Right renal pelvis (tissue), 4 donors: ENCODE data around the gene TIMM44. TPM values are rescaled to one million over a fixed set of nuclear protein-coding genes. Genes with fewer than 3 reads are reported as not detected.
"Not testable (repeated sequence)": the region's sequence is repeated elsewhere in the genome, so short reads cannot be mapped to it uniquely, and the experiment has no call there.

ENCODE experiments used
- DNase-seq, 4 donors: peaks; one replicate each; pipeline ENCODE4 v3.0.0-alpha.2; 2013; ENCODE audit warnings: low read depth in 4 of 4, low spot score in 3 of 4, missing footprints in 1 of 4
- polyA plus RNA-seq, 4 donors: library from polyadenylated mRNA; unstranded; fragments of 120-200 nt; gene quantifications; one replicate each; pipeline ENCODE4 v1.2.1, GENCODE V29; 2013; ENCODE audit not compliant: insufficient read length in 4 of 4

Gene TIMM44
- polyA plus RNA-seq, 4 donors: 36.2 to 50.2 (median 37.9) TPM

DNA sequence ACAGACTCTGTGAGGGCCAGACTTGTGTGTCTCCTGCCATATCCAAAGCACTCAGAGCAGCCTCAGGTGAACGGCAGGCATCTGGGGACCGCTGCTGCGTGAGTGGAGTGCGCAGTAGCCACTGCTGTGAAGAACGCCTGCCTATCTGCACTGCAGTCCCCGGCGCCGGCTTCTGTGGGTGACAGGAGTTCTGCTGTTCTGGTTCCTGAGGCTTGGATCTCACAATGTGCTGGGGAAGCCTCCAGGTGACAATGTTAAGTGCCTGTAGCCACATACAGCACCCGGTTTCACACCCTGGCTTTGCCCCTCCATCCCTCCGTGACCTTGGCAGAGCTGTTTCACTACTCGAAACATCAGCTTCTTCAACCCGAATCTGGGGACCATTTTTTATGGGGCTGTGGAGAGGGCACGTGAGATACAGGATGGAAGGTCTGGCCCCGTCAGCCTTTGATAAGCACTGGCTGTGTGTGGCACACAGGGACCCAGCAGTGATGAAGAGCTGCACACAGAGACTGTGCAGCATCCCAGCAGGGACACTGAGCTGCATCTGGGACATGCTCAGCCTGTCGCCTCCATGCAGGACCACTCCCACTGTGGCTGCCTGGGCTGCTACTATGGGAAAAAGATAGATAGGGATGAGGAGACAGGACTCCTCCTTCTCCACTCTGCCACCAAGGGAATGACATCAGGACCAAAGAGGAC is 33.7 kb upstream of the TIMM44 start:
- no peak for DNase-seq

DNA sequence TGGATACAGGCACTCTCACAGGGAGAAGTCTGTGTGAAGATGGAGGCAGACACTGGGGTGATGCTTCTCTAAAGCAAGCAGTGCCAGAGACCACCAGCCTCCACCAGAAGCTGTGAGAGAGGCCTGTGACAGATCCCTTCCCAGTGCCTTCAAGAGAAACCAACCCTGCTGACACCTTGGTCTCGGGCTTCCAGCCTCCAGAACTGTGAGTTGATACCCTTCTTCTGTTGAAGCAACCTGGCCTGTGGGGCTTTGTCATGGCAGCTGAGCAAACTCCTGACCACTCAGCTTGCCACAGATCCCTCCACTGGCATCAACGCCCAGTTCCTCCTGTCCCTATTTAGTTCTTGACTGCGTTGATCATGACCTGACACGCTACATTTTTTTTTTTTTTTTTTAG is 33.0 kb upstream of the TIMM44 start:
- DNase-seq: no peak

DNA sequence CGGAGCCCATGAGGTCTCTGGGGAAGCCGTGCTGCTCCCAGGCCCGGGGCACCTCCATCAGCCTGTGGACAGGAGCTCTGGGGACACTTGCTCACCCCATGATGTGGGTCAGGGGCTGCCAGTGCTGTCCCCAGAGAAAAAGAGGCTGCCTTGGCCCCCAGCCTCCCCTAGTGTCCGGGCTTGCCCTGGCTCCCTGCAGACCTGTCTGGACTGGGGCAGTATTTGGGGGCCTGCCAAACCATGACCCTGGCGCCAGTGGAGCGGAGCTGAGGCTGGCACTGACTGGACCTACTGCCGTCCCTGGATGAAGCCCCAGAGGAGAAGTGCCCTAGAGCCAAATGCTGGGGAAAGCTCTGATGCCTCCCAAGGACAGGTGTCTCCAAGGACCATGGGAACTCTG is 31.6 kb upstream of the TIMM44 start:
- no peak for DNase-seq

DNA sequence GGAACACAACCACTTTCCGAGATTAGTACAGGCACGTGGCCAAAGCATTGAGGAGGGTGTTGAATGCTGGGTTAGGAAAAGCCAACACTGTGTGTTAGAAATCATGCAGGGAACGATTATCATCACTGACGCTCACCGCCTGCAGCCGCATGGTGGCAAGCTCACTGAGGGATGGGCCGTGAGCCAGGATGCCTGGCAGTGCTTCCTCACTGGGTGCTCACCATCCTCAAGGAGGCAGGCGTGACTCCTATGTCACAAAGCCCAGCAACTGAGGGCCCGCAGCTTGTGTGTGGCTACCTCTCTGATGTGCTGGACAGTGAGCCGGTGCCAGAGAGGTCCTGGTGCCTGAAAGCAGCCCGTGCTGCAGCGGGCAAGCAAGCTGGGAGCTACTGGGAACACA is 30.4 kb upstream of the TIMM44 start:
- no peak for DNase-seq

DNA sequence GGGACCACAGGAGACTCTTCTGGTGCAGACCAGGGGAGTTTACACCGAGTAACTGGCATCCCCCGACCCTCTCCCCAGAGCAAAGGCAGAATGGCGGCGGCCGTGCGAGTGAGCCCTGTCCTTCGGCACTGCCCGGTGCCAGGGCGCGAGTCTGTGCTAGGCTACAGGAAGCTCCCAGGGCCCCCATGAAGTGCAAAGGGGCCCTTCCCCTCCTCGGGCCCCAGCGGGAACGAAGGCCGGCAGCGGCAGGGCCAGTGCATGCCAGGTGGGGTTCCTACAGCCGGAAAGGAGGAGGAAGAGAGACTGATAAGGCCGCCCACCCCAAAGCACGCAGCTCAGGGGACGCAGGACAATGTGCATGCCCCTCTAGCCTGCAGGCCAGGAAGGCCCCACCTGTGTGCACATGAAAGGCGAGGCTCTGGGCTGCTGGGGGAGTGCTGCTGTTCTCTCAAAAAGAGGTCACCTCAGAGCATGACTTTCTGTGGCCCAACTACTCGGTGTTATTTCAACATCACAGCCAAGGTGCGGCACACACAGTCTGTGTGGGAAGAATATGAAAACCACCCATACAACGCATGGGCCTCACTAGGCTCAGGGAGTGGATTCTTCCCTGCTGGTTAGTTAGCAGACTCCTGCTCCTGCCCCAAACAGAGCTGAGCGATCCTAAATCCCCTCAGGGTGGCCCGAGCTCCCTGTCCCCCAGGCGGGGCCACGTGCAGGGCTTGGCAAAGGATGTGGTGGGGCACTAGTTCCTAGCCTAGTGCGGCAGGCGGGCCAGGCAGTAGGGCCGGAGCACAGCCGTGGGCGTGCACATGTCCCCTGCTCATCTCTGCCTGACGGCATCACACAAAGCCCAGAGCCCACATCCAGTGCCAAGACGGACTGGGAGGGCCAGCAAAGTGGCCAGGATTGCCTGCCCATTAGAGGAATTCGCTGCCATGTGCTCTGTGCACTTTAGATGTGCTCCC is 28.4 kb upstream of the TIMM44 start:
- no peak for DNase-seq

DNA sequence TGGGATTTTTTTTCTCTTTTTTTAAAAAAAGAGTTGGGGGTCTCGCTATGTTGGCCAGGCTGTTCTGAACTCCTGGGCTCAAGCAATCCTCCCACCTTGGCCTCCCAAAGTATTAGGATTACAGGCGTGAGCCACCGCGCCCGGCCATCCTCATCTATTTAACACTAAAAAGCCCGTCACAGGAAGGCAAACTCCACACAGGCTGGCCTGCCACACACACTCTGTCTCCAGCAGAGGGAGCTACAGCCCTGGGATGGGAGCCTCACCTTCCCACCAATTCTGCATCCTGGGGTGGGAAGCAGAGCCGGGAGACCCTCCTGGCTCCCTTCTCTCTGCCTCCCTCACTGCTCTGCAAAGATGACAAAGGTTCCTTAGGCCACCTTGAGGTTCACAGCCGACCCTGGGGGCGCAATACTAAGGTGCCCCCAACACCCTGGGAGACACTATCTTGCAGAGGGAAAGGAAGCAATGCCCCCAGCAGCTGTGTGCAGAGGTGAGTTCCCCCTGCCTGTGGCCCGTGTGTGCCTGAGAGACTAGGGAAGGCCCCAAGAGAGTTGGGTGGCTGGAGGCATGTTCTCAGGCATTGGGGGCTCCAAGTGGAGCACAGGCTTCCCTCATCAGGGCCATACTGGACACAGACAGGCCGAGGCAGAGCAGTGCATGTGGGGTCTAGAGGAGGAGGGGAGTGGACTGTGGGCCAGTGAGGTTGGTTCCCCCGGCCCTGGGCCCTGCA is 27.4 kb upstream of the TIMM44 start:
- DNase-seq: no peak

DNA sequence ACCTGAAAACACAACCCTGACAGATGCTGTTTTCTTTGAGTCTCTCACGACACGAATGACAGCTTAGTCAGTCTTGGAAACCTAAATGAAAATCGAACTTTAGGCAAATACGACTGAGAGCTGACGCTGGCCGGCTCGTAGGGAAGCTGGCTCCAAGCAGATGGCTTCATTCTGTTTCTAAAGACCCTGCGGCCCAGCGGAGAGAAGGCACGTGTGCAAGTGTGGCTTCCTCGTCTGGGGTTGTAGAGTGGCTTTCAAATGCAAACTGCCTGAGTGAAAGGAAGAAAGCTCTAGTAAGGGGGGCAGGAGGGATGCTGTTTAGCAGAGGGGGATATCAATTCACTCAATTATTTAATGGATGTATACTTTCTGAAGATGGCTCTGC is 26.1 kb upstream of the TIMM44 start:
- DNase-seq: no peak

DNA sequence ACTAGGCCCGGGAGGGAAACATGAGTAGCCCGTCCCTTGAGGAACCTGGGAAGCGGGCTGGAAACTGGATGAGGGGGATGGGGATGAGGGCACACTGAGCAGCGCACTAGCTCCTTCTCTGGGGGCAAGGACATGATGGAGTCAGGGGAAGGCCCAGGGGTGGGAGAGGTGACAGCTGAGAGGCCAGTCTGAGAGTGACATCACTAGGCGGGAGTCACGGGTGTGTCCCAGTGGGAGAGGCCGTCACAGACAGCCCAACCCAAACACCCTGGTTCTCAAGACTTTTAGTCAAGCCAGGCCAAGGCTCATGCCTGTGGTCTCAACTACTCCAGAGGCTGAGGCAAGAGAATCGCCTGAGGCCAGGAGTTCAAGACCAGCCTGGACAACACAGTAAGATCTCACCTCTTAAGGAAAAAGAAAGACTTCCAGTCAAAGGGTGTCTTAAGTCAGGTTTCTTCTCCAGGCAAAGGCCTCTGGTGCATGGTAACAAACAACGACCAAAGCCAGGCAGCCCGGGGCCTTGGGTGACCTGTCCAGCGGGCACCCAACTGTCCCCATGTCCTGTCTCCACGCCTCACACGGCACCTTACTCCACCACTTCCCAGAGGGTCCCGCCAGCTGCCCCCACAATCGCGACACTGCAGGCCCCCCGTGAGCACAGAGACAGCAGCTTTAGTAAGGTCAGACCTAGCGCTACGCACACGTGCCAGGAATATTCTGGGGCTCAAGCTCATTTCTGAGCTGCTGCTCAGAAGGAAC is 25.5 kb upstream of the TIMM44 start:
- no peak for DNase-seq

DNA sequence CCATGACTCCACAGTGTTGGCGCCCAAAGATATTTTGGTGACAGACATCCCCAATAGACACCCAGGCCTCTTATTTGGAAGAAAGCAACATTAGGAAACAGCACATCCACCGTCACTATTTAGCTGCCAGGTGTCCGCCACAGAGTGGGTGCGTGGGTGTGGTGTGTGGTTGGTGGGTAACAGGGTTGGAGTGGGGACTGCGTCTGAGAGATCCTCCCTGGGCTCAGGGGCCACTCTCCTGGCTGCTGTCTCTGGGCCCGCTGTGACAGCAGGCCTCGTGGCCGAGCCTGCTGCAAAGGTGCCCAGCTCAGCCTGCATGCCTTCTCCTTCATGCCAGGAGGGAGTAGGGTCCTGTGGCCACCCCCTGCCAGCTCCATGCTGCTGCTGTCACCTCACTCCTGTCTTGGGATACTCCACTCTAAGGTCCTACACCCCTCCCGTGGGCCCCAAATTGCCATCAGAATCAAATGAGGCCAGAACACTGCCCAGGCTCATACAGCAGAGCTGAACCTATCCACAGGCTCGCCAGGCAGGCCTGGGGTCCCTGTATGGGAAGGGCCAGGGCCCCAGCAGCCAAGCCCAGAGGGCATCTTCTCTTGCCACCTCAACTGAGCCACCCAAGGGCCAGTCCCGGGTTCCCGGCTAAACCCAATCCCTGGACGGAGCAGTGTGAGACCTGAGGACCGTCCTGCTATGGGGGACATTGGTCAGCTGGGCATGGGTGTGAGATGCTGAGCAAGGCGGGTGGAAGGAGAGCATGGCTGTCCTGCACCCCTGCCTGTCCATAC is 24.7 kb upstream of the TIMM44 start:
- no peak for DNase-seq

DNA sequence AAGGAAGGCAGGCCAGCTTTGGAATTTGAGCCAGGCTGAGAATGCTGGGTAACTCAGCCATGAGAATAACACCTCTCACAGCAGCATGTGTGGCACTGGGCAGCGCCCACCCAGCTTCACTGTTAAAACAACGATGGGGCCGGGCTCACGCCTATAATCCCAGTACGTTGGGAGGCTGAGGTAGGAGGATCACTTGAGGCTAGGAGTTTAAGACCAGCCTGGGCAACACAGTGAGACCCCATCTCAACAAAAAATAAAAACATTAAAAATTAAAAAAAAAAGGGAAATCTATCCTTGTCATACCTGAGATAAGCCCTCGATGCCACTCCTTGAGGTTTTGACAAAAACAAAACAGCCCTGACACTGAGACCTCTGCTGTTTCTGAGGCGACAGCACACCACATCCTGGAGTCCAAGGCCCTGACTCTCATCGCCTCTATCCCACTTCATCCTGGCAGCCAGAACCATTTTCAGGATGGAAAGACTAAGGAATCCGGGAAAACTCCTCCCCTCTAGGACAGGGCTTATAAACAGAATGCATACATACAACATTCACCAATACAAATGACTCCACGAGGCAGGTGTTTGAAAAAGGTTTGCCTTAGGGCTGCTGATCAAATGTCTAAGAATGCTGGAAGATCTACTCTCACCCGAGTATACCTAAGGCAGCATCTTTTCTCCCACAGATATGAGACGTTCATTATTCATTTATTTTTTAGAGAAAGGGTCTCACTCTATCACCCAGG is 22.6 kb upstream of the TIMM44 start:
- no peak for DNase-seq

DNA sequence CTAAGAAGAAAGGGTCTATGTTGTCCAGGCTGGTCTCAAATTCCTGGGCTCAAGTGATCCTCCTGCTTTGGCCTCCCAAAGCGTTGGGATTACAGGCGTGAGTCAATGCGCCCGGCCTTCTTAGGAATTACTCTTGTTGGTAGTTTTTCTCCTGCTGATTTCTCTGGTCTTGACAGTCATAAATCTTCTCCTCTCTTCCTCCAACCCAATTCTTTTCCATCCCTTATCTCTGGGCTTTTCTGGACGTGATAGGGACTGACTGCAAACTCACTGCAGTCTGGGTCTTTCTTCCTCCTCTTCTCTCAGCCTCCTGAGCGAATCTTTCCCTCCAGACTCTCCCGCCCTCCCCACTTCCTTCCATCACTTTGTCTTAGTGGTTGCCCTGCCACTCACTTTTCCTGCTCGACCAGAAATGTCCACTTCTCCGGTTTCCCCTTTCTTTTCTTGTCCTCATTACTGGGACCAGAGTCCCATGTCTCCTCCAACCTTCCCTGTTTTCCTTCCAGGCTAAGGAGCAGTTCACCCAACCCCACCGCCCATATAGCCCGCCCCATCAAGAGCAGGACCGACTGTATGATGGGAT is 21.9 kb upstream of the TIMM44 start:
- DNase-seq: no peak

DNA sequence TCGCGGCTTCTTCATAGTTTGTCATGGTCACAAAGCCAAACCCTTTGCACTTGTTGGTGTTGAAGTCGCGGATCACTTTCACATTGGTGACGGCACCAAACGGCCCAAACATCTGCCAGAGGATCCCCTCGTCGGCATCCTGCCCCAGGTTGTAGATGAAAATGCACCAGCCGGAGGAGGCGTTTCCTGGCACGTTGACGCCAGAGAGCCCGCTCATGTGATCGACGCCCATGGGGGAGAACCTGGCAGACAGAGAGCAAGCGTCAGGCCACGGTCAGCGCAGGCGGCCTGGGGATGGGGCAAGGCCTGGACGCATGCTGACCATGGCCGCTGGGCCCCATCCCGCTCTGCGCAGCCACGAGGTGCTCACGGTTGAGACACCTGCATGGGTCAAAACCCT is 20.1 kb upstream of the TIMM44 start:
- no peak for DNase-seq

DNA sequence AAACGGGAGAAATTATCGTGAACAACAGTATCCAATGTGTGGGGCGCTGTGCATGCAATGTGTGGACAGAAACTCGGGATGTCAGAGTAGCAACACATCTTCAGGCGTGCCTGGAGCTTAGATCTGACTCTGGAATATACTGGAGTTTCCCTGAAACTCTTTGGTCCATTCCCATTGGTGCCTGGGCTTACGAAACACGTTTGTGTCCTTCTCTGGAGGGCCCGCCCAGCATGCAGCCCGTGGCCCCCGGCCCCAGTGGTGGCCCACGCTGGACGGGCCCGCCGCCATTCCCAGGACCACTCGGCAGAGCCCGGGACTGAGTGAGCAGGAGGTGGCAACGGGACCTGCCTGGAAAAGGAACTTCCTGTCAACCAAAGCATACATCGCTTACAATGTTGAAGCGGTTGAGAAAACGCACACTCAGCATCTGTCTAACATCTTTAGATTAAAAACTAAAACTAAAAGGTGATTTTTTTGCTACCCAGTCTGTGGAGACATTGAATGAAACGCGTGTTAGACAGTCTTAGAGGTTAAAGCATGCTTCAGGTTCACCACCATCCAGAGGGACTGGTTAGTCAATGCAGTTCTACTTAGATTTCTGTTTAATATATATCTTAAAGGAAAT is 19.3 kb upstream of the TIMM44 start:
- no peak for DNase-seq

DNA sequence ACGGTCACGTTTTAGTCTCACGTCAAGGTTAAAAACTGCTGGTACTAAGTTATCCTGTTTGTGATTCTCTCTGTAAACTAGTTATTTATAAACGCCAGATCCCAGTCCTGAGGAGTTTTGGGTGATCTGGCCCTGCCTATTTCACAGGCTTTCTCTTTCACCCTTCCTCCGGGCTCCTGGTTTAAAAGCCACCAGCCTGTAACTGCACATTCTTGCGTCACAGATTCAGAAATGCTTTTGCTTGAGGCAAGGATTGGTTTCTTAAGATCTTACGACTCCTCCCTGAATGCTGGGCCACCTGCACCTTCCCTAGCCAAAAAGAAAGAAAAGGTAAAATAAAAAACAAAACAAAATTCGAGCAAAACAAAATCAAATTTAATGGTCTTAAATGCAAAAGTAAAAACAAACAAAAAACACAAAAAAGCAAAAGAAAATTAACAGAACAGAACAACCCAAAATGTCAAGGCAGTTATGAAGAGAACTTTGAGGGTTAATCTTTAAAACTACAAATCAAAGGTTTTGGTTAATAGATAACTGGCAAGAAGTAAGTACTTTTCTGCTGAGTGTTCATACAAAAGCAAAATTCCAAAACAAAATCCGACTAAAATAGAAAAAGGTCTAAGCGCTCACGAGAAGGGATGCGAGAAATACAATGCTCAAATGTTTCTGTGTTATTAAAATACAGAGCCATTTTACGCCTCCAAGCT is 18.6 kb upstream of the TIMM44 start:
- no peak for DNase-seq

DNA sequence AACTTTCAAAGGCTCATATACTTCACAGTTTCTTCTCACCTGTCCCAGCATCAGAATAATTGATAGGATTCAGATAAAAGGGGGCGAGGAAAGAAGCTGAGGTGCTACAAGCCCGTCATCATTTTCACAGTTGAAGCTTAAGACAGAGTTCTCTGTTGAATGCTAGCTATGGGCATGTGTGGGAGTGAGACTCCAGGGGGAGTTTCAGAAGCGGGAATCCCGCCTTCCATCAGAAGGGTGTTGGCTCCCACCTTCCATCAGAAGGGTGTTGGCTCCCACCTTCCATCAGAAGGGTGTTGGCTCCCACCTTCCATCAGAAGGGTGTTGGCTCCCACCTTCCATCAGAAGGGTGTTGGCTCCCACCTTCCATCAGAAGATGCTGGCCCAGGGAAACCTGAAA is 17.6 kb upstream of the TIMM44 start:
- not testable (repeated sequence) for DNase-seq

DNA sequence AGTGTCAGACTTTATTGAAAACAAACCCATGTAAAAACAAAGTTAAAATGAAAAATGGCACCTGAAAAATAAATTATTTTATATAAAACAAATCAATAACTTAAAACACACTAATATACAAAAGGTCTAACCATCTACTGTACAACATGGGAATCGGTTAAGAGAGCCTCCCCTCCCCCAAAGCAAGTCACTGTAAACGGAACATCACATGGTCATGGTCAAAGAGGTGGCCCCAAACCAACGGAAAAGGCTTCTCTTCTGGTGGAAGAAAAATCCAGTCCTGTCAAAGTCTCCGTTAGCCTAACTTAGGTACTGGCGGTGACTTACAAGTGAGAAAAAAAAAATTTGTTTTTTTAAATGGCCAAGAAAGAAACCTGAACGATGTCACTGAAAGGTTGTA is 15.7 kb upstream of the TIMM44 start:
- DNase-seq: no peak

DNA sequence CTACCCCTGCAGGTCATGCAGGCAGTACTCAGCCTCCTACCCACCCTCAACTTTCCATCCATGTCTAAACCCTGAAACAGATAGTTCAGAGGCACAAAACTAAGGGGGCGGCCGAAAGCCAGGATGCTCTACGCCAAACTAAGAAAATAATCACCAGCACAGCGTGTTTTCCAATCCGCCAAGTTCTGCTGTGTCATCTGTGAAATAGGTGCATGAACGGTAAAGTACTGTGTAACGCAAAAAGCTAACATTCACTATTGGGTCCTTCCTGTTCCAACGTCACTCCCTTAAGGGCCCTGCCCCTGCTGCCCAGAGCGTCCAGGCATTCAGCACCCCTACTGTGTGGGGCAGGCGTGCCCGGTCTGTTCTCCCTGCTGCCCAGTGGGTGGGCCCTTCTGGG is 12.2 kb upstream of the TIMM44 start:
- no peak for DNase-seq

DNA sequence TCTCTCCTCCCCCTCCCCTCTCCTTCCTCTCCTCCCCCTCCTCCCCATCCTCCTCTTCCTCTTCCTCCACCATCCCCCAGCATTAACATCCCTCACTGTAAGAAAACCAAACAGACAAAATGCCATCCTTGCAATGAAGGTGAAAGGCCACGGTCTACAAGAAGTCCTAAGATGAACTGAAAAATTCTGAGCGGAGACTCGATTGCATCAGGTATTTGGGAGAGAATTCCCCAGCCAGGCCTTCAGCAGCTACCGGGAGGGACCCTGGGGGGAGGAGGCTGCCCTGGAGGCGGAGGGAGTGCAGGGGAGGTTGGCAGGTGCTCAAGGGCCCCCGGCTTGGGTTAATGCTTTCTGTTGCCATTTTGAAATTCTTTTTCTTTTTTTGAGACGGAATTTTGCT is 10.1 kb upstream of the TIMM44 start:
- DNase-seq: no peak
